K562 (cell line): Measurements from ENCODE around the gene WDR90. TPM values are rescaled to one million over a fixed set of nuclear protein-coding genes. Genes with fewer than 3 reads are reported as not detected.

Experiments
- ATAC-seq: fragments of 200-7000 bp; cut with Tn5 transposase; 3 replicates; pipeline ENCODE4 v1.9.1; 2020; ENCODE audit warnings: moderate library complexity
- BruUV-seq: library from RNA; stranded (reverse); fragments of 400-500 nt; replicated peaks from 2 replicates; lab custom pipeline; 2021; lab: Mats Ljungman, UMichigan
- CTCF ChIA-PET: fragments of 300-600 bp; formaldehyde crosslinking; extraction: SDS; loops from one replicate; lab custom pipeline; 2021; ENCODE audit warnings: low intra/inter-chr PET ratio; lab: Yijun Ruan, JAX
- POLR2A ChIA-PET: fragments of 300-600, 350-650 bp; sonication (Branson Sonifier 250); formaldehyde crosslinking; extraction: SDS; loops from one replicate; lab custom pipeline; 2021; ENCODE audit warnings: antibody characterized with exemption, inconsistent platforms; lab: Yijun Ruan, JAX
- DNase-seq, 4 experiments: peaks; one replicate each; pipeline versions ENCODE4 v3.0.0 to v3.0.0-alpha.2; 2011 to 2018; ENCODE audit warnings: low spot score in 3 of 4, mixed read lengths in 3 of 4; ENCODE audit errors: extremely low read depth in 1 of 4
- FAIRE-seq: peaks from 2 replicates; lab custom pipeline; 2011; peaks lifted over from hg19 to GRCh38; lab: Jason Lieb, UNC
- H2AFZ ChIP-seq: 2 replicates; pipeline ENCODE4 v1.6.0; 2011; ENCODE audit warnings: low read depth, low read length, control low read depth, inconsistent platforms
- H3K27ac ChIP-seq: fragments of 200-600 bp; 3 replicates; pipeline ENCODE4 v1.8.0; 2011; ENCODE audit warnings: low read depth, mild to moderate bottlenecking, control low read depth, inconsistent platforms, low read length, moderate library complexity, mixed read lengths; ENCODE audit errors: extremely low read depth
- H3K27me3 ChIP-seq, 2 experiments: fragments of 300-600 bp in 1 of 2; 2 replicates in 1 of 2; 3 replicates in 1 of 2; pipeline versions ENCODE4 v1.6.0 to v1.8.0; 2011; ENCODE audit warnings: inconsistent platforms in 2 of 2, low read length in 2 of 2, mild to moderate bottlenecking in 1 of 2, mixed read lengths in 1 of 2, moderate library complexity in 1 of 2; ENCODE audit not compliant: control insufficient read depth in 2 of 2, insufficient read depth in 2 of 2
- H3K36me3 ChIP-seq: fragments of 300-600 bp; 3 replicates; pipeline ENCODE4 v1.8.0; 2011; ENCODE audit warnings: mild to moderate bottlenecking, low read length, inconsistent platforms; ENCODE audit not compliant: control insufficient read depth, insufficient read depth
- H3K4me1 ChIP-seq, 2 experiments: fragments of 200-600 bp in 1 of 2; replicated peaks in 1 of 2; 2 replicates in 1 of 2; 3 replicates in 1 of 2; pipeline versions ENCODE4 v1.5.1 to v1.8.0; 2011; ENCODE audit warnings: inconsistent platforms in 2 of 2, low read length in 2 of 2, mild to moderate bottlenecking in 1 of 2, mixed read lengths in 1 of 2, moderate library complexity in 1 of 2; ENCODE audit not compliant: control insufficient read depth in 2 of 2, insufficient read depth in 2 of 2
- H3K4me2 ChIP-seq: 2 replicates; pipeline ENCODE4 v1.6.1; 2011; ENCODE audit warnings: low read length, control low read depth, inconsistent platforms, mixed read lengths; ENCODE audit not compliant: insufficient read depth
- H3K4me3 ChIP-seq: fragments of 200-600 bp; sonication (generic), shearing (Covaris generic); 2 replicates; pipeline ENCODE4 v1.5.1; 2016; ENCODE audit warnings: control low read depth, inconsistent platforms
- H3K79me2 ChIP-seq: fragments of 200-600 bp; 3 replicates; pipeline ENCODE4 v1.8.0; 2011; ENCODE audit warnings: low read length, inconsistent platforms; ENCODE audit not compliant: control insufficient read depth, insufficient read depth
- H3K9ac ChIP-seq, 2 experiments: 2 replicates each; pipeline versions ENCODE4 v1.6.0 to v1.6.1; 2011; ENCODE audit warnings: low read depth in 2 of 2, low read length in 2 of 2, control low read depth in 1 of 2, inconsistent platforms in 1 of 2, mild to moderate bottlenecking in 1 of 2, mixed read lengths in 1 of 2; ENCODE audit not compliant: insufficient read depth in 1 of 2
- H3K9me1 ChIP-seq: one replicate; pipeline ENCODE4 v1.6.0; 2011; ENCODE audit warnings: inconsistent platforms, mild to moderate bottlenecking, low read length, moderate library complexity; ENCODE audit not compliant: control insufficient read depth, insufficient read depth
- H3K9me3 ChIP-seq: replicated peaks from 2 replicates; pipeline ENCODE4 v1.5.1; 2011; ENCODE audit warnings: low read depth, low read length, inconsistent platforms; ENCODE audit not compliant: control insufficient read depth, insufficient read depth
- H4K20me1 ChIP-seq: replicated peaks from 2 replicates; pipeline ENCODE4 v1.6.1; 2011; ENCODE audit warnings: low read length, inconsistent platforms, mixed read lengths; ENCODE audit not compliant: control insufficient read depth, insufficient read depth
- ARID2 ChIP-seq: fragments of 450-650 bp; IDR thresholded peaks from 2 replicates; pipeline ENCODE4 v1.6.1; 2017; ENCODE audit warnings: antibody characterized with exemption, mild to moderate bottlenecking
- CBX3 ChIP-seq, 2 experiments: IDR thresholded peaks; 1 replicate in 1 of 2; 2 replicates in 1 of 2; pipeline ENCODE4 v1.6.1; 2012; ENCODE audit warnings: inconsistent platforms in 2 of 2, low read length in 2 of 2, borderline replicate concordance in 1 of 2, control low read depth in 1 of 2
- KDM1A ChIP-seq, 2 experiments: fragments of 450-650 bp; IDR thresholded peaks; 2 replicates each; pipeline ENCODE4 v1.6.1; 2016; ENCODE audit warnings: mild to moderate bottlenecking in 2 of 2
- NCOA1 ChIP-seq: fragments of 450-650 bp; IDR thresholded peaks from 2 replicates; pipeline ENCODE4 v1.6.1; 2016; ENCODE audit warnings: low read depth
- TRIM24 ChIP-seq, 2 experiments: fragments of 450-650 bp; IDR thresholded peaks; 2 replicates each; pipeline ENCODE4 v1.6.1; 2016
- ZNF121 ChIP-seq: sonication (generic); formaldehyde crosslinking; conservative IDR thresholded peaks from 2 replicates; pipeline ENCODE4 v1.8.0; 2022; ENCODE audit warnings: missing genetic modification reagents
- WGBS: fragments of 100-300 bp; shearing (Covaris generic); methylation state at CpG from one replicate; pipeline ENCODE4 v1.1.6; 2016; ENCODE audit warnings: low coverage, mixed read lengths; ENCODE audit not compliant: insufficient coverage; ENCODE audit errors: missing lambda C conversion rate; 5-methylcytosine and 5-hydroxymethylcytosine counted together
- in situ Hi-C: fragments of 300-500 bp; cut with MboI; formaldehyde crosslinking; loops from 4 replicates; pipeline ENCODE4 v1.15.0; 2018; ENCODE audit warnings: inconsistent platforms, mixed read lengths
- intact Hi-C: fragments of 100-400 bp; cut with micrococcal nuclease; formaldehyde crosslinking; loops from 2 replicates; pipeline ENCODE4 v1.14.2; 2022
- polyA plus RNA-seq, 8 experiments: library from polyadenylated mRNA; depleted of rRNA in 4 of 8; stranded (reverse) in 5 of 8; unstranded in 3 of 8; fragments of >200 nt; fragmentation: Nextera tagmentation in 2 of 8; fragmentation: Illumina TruSeq in 1 of 8; extraction: Ambion mirVana in 2 of 8; extraction: Trizol in 1 of 8; gene quantifications; 2 replicates each; pipeline versions ENCODE4 v1.2.1 to v1.2.3, GENCODE V29; 2011 to 2014; ENCODE audit warnings: inconsistent platforms in 1 of 8, missing spikeins in 1 of 8
- total RNA-seq, 7 experiments: library from RNA; depleted of rRNA in 6 of 7; stranded (reverse); fragments of >200 nt in 6 of 7; fragmentation: Illumina TruSeq in 2 of 7; extraction: Trizol in 2 of 7; gene quantifications; 2 replicates each; pipeline versions ENCODE4 v1.2.1 to v1.2.3, GENCODE V29; 2011 to 2021; ENCODE audit warnings: low replicate concordance in 1 of 7
- TF ChIP-seq, protein P1 (sequence below): fragments of 250-450 bp; sonication (Bioruptor Pico); IDR thresholded peaks from 2 replicates; pipeline ENCODE4 v1.9.0; 2021; ENCODE audit warnings: mild to moderate bottlenecking, inconsistent platforms
- TF ChIP-seq, protein P2 (sequence below): fragments of 250-450 bp; sonication (Bioruptor Pico); IDR thresholded peaks from 2 replicates; pipeline ENCODE4 v1.4.0; 2020; ENCODE audit warnings: mild to moderate bottlenecking, moderate library complexity, borderline replicate concordance

Gene WDR90
- total and polyA plus RNA-seq, 9 of the 15 experiments (the other 6 are each of a cell fraction or from before 2014, with no cell fraction given): 0.44 to 12.6 (median 3.3) TPM

DNA sequence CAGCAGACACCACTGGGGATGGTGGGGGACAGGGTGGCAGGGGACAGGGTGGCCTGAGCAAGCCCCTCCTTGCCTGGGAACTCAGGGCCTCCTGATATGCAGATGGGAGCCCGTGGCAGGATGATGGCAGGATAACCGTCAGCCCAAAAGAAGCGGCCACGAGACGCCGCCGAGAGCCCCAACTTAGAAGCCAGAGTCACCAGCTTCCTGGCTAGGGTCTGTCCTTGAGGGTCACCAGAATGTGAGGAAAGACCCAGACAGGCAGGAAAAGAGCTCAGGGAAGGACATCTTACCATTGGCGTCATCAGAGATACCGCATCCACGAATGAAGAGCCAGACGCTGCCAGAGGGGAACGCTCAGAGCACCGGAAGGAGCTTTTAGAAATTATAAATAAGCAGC, 39.8 kb upstream of the WDR90 start:
- H3K4me1 ChIP-seq: peaks cover 0 to 26% of the 10 kb centered on the region in 2 experiments; a peak in 2 of 5 replicates
- H3K9ac ChIP-seq: no peak overlapping the region
- H3K4me3 ChIP-seq: no peak overlapping the region
- no peaks in the 10 kb centered on the region for H3K9me1 ChIP-seq
- H2AFZ ChIP-seq: no peak overlapping the region
- no peaks in the 10 kb centered on the region for H4K20me1 ChIP-seq
- H3K79me2 ChIP-seq: peaks cover 30% of the 10 kb centered on the region
- BruUV-seq: no TSS peak
- H3K36me3 ChIP-seq: peaks cover 7% of the 10 kb centered on the region; the same call in 1 of the 3 replicates
- FAIRE-seq (no peak), DNase-seq (no peak), ATAC-seq (no peak)
- H3K27ac ChIP-seq: no peak overlapping the region
- TF ChIP-seq, protein P1, sequence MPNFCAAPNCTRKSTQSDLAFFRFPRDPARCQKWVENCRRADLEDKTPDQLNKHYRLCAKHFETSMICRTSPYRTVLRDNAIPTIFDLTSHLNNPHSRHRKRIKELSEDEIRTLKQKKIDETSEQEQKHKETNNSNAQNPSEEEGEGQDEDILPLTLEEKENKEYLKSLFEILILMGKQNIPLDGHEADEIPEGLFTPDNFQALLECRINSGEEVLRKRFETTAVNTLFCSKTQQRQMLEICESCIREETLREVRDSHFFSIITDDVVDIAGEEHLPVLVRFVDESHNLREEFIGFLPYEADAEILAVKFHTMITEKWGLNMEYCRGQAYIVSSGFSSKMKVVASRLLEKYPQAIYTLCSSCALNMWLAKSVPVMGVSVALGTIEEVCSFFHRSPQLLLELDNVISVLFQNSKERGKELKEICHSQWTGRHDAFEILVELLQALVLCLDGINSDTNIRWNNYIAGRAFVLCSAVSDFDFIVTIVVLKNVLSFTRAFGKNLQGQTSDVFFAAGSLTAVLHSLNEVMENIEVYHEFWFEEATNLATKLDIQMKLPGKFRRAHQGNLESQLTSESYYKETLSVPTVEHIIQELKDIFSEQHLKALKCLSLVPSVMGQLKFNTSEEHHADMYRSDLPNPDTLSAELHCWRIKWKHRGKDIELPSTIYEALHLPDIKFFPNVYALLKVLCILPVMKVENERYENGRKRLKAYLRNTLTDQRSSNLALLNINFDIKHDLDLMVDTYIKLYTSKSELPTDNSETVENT: no peak
- TF ChIP-seq KDM1A (IDR thresholded peaks at IDR 0.05): no peak
- no peak for TF ChIP-seq NCOA1
- no peak for TF ChIP-seq CBX3 (IDR thresholded peaks at IDR 0.05; ENCODE audit: borderline replicate concordance in 1 of 2, low read length in 2 of 2)
- no peak for TF ChIP-seq ZNF121 (CRISPR knock-in tag)
- no peak for TF ChIP-seq ARID2
- no peak for TF ChIP-seq TRIM24 (IDR thresholded peaks at IDR 0.05)
- TF ChIP-seq, protein P2, sequence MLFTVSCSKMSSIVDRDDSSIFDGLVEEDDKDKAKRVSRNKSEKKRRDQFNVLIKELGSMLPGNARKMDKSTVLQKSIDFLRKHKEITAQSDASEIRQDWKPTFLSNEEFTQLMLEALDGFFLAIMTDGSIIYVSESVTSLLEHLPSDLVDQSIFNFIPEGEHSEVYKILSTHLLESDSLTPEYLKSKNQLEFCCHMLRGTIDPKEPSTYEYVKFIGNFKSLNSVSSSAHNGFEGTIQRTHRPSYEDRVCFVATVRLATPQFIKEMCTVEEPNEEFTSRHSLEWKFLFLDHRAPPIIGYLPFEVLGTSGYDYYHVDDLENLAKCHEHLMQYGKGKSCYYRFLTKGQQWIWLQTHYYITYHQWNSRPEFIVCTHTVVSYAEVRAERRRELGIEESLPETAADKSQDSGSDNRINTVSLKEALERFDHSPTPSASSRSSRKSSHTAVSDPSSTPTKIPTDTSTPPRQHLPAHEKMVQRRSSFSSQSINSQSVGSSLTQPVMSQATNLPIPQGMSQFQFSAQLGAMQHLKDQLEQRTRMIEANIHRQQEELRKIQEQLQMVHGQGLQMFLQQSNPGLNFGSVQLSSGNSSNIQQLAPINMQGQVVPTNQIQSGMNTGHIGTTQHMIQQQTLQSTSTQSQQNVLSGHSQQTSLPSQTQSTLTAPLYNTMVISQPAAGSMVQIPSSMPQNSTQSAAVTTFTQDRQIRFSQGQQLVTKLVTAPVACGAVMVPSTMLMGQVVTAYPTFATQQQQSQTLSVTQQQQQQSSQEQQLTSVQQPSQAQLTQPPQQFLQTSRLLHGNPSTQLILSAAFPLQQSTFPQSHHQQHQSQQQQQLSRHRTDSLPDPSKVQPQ (CRISPR knock-in tag): no peak
- 83% methylated on average over 9 of the region's 13 CpGs for WGBS
- H3K4me2 ChIP-seq: no peak overlapping the region
- H3K27me3 ChIP-seq: no peaks in the 10 kb centered on the region
- peaks cover 4% of the 10 kb centered on the region; the same call in 1 of the 2 replicates for H3K9me3 ChIP-seq
- ChIA-PET CTCF (no interaction called here), POLR2A (interaction anchor here (0.6 to 1.1 kb wide), 3 partner anchors 13 to 16 kb away, joined by 3 to 7 read pairs (median 5); no protein-coding TSS in a partner anchor)
- intact Hi-C loops: no loop called here
- in situ Hi-C loops: no loop called here
